Embryonic facial prominence (tissue), 1 donor: ENCODE data around the gene ANKFY1.
A peak's percentile ranks its signal among the peaks of the same experiment; 100 is the strongest.

Experiments
- DNase-seq: peaks from one replicate; pipeline ENCODE4 v3.0.0-alpha.2; 2016; ENCODE audit errors: extremely low spot score

Gene ANKFY1, protein sequence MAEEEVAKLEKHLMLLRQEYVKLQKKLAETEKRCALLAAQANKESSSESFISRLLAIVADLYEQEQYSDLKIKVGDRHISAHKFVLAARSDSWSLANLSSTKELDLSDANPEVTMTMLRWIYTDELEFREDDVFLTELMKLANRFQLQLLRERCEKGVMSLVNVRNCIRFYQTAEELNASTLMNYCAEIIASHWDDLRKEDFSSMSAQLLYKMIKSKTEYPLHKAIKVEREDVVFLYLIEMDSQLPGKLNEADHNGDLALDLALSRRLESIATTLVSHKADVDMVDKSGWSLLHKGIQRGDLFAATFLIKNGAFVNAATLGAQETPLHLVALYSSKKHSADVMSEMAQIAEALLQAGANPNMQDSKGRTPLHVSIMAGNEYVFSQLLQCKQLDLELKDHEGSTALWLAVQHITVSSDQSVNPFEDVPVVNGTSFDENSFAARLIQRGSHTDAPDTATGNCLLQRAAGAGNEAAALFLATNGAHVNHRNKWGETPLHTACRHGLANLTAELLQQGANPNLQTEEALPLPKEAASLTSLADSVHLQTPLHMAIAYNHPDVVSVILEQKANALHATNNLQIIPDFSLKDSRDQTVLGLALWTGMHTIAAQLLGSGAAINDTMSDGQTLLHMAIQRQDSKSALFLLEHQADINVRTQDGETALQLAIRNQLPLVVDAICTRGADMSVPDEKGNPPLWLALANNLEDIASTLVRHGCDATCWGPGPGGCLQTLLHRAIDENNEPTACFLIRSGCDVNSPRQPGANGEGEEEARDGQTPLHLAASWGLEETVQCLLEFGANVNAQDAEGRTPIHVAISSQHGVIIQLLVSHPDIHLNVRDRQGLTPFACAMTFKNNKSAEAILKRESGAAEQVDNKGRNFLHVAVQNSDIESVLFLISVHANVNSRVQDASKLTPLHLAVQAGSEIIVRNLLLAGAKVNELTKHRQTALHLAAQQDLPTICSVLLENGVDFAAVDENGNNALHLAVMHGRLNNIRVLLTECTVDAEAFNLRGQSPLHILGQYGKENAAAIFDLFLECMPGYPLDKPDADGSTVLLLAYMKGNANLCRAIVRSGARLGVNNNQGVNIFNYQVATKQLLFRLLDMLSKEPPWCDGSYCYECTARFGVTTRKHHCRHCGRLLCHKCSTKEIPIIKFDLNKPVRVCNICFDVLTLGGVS

DNA sequence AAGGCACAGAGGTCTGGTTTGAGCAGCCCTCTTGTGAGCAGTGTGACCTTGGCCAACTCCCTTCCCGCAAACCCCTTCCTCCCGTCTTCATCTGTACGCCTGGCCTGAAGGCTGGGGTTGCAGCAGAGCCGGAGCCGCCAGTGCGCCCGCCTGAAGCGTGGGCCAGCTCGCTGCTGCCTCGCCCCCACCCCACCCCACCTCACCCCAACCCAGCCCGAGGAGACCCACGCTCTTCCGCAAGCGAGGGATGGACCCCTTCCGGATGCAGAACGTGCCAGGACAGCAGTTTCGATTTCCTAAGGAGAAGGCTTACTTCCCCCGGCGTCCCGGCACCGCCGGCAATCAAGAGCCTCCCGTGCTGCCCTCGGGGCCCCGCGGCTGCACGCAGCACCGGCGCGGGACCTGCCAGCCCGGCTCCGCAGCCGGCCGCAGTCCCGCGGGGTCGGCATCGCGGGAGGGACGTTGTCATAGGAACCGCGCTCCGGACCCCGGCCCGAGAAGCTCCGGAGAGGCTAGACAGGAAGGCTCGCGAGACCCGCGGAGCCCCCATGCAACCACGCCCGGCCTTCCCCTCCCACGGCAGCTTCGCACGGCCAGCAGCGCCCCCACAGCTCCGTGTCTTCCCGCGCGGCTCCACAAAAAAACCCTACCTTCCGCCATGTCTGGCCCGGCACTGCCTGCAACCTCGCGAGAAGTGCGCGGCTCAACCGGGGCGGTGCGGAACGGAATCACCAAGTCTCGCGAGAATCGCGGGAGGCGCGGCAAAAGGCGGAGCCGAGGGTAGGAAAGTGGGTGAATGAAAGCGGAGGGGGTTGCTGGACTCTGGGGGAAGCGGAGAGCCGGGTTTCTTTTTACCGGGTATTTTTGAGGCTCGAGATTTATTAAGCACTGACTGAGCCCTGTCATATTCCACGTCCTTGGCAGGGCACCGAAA, at the start of gene ANKFY1:
Gene ANKFY1 (minus strand): TSS at position 698 of the 934 bp plus-strand sequence. CDS start 38 bp downstream, at position 660.
- peak; percentile 92 for DNase-seq

DNA sequence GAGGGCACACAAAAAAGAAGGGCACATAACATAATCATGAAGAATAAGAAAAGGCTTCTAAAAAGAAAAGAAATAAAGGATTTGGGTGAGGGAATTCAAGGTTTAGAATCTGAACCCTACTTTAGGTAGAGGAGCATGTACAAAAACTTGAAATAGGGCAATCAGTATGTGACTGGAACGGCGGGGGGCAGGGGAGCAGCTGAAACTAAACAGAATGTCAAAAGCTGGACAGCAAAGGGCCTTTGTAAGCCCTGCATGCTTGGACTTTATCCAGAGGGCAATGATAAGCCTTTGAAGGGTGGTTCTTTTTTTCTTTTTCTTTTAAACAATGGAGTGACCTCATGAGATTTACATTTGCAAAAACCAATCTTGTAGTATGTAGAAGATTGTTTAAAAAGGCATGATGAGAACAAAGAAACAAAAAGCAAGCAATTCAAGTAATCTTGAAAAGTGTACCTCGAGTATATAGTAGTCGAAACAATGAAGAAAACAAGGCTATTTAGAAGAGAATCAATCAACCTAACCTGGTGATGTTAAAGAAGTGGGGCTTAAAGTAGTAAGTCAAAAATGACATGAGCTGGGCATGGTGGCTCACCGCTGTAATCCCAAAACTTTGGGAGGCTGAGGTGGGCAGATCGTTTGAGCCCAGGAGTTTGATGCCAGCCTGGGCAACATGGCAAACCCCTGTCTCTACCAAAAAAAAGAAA, 46.7 kb upstream of the ANKFY1 start:
- no peak for DNase-seq

DNA sequence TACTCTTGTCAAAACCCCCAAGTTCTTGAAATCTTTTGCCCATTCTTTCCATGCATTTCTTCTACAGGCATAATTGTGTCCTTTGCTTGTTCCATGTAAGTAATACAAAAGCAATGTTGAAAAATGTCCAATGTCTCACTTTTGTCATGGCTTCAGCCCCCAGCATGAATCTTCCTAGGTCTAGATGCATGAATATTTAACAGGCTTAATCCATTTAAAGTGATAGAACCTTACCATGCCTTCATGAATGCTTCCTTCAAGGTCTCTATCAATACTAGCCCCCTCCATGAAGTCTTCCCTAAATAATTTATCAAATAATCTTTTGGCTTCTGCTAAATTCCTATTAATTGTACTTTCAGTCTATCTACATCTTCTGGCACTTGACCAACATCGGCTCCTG, 46.1 kb upstream of the ANKFY1 start:
- no peak for DNase-seq

DNA sequence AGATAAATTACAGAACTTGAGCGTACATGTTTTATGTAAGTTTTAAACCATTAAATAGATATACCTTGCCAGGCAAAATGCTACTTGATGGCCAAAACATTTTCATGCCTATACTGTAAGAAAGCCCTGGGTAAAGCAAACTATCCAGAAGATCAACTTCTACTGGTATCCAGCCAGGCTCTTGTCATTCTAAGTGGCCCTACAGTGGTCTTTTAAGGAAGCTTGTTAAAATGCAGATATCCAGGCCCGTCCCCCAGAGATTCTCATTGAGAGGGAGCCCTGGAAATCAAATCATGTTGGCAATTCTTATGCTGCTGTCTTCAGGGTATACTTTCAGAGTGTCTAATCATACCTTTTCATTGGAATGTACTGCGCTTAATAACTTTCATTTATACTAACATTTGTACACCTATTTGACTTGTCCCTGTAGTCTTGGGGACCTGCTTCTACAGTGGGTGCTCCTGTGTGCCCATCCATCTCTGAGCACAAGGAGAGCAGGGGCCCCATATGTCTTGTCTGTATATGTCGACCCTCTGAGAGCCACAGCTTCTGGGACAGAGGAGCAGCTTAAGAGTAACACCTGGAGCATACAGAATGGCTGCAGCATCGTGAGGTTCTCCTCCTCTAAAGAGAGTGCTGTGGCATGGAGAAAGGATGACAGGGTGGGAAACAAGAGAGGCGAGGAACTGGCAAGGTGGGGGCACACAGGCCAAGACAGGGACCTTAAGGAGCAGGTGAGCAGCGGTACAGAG, 43.6 kb upstream of the ANKFY1 start:
- no peak for DNase-seq

DNA sequence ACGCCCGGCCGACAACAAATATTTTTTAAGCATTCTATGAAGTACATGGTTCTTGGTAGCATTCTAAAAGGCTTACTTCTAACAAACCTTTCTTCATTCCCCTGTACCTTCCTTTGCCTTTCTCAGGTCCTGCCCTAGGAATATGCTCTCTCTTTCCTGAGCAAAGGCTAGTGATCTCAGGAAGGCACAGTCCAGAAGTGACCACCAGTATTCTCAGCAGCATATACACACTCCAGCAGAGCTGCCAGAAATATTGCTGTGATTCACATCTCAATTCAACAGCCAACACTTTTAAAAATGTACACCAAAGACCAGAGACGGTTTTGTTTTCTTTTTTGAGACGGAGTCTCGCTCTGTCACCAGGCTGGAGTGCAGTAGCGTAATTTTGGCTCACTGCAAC, 41.4 kb upstream of the ANKFY1 start:
- no peak for DNase-seq

DNA sequence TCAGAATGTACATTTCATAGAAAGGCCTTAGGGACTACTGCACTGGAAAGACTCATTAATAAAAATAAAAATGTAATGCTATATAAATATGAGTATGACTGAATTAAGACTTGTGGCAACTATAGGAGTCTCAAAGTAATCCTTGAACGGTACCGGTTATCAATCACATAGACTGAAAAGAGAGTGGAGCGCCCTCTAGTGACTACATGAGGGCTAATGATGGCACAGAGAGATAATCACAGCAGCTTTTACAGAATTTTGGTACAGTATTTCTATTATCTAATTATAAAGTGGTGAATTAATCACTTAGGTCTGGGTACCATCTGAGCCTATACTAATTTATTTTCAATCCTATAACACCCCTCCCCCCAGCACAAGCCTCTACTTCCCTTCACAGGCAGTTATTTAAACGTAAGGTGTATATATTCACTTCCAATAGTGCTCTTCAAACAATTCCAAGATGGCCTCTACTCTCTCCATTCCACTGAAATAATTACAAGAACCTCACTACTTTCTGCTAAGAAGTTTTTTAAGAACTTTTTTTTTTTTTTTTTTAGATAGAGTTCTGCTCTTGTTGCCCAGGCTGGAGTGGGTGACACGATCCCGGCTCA, 40.7 kb upstream of the ANKFY1 start:
- peak; percentile 7 for DNase-seq

DNA sequence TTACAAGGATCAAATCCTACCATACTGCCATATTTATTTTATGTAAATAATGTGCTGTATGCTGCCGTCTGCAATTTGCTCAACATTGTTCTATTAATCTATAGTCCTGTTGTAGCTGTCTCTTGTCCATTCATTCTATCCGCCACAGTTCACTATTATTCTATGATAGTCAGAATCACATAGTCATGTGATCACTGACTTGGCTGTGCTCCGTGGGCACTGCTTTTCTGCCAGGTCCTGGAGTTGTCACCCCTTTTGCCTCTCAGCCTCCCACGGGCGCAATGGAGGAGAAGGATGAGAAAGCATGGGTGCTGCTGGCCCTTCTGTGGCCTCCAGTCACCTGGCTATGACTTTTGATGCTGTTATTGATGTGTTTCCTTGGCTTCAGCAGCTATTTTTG, 37.3 kb upstream of the ANKFY1 start:
- DNase-seq = no peak

DNA sequence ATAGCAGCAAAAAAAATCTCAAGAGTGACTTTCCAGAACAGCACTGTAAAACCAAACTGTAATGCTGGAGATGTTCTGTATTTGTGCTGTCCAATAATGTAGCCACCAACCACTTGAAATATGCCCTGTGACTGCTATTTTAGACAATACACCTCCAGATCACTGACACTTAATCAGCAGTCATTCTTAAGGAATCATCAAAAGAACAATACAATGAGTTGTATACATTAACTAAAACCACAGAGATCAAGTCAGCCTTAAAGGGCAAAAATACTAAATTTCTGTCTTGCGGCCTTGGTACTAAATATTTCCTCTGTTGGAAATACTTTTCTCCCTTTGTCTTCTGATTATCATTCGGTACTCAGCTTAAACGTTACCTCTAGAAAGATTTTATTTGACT, 33.6 kb upstream of the ANKFY1 start:
- no peak for DNase-seq

DNA sequence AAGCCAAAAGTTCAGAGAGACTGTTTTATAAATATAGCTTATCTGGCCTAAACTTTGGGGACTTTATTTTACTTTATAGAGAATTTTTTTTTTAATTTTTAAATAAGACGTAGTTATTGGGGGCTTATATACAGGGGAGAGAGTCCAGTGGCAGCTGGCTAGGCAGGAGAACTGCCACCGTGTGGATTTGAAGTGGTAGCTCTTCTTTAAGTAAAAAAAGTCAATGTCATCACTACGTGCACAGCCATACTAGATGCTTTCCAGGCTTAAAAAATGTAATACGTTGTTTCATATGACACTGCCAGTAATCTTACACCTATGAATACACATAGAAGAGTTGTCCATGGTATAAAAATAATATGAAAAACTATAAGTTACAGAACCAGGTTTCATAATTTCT, 31.9 kb upstream of the ANKFY1 start:
- DNase-seq = no peak

DNA sequence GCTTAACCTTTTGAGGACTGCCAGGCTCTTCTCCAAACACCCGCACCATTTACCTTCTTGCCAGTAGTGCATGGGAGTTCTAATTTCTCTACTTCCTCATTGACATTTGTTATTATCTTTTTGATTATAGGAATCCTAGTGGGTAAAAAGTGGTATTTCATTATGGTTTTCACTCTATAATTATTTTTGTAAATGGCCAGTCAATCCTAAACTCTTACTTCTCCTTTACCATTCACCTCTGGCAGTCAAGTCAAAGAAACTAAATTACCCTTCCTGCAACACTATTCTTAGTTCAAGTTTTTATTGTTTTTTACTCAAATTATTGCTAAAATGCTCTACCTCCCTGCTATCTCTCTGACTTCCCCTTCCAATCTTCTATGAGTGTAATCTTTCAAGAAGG, 29.8 kb upstream of the ANKFY1 start:
- DNase-seq = no peak

DNA sequence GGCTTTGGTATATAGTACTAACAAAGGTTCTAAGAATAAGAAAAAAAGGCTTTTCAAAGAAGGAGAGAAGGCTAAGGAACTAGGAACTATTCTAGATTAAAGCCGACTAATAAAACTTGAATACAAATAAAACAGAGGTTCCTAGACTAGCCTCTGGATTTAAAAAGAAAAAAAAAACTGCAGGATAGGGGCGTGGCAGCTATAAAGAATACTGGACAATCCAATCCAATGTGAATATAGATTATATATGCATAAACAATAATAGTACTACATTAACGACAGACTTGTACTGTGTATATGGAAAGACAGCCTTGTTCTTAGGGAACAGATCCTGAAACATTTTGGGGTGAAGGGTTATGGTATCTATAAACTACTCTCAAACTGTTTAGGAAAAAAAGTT, 23.9 kb upstream of the ANKFY1 start:
- no peak for DNase-seq

DNA sequence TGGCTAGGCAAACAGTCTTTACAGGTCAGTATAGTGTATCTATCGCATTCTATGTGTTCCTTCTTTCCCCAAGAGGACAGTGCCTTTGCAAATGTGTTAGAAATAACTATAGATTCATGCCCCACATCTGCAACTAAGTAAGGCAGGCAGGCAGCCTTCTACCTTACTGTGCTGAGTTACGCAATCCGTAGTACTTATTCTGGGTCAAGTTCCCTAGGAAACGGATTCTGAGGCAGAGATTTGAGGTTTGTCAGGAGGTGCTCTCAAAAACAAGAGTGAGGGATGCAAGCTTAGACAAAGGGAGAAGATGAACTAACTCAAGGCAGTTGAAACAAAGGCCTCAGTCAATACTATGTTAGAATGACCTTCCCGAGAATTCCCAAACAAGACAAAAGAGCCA, 12.7 kb upstream of the ANKFY1 start:
- no peak for DNase-seq

DNA sequence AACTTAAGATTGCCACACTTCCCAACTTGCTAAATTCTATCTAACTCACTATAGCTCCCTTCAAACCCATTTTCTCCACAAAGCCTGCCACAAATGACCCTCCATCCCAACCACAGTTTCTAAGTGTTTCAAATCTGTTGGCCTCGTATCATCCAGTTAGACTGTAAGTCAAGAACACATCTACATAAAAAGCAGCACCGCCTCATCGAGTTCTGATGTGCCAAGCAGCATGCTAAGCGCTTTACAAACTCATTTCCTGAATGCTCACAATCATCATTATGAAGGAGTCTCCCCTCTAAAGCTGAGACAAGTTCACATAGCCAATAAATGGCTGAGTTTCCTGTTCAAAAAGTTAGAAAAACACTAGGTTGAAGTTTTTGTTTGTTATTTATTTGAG, 9.2 kb upstream of the ANKFY1 start:
- DNase-seq = no peak

DNA sequence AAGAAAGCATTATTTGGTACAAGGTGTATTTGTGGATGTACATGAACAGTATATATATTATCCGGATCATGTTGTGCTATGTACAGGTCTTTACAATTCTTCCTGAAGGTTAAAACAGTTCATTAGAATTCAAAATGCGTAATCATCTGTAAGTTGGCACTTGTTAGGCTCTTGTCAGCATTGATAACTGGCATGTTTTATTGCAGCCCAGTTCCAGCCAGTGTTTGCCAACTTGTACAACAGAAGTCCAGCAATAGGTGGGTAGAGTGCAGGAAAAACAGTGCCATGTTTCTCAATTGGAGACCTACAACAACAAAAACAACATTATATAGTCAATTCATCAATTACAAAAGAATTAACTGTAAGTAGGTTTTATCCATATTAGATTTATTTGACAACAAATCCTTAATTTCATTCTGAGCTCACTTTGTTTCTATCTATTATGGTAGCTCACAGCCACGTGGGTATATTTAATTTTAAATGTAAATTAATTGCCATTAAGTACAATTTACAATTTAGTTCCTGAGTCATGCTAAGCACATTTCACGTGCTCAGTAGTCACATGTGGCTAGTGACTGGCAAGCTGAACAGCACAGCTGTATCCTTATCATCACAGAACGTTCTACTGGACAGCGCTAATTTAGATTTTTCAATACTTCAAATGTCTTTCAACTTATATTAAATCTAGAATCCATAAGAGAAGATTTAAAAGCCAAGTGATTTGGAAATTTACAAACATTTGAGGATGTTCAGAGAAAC, 8.6 kb upstream of the ANKFY1 start:
- no peak for DNase-seq

DNA sequence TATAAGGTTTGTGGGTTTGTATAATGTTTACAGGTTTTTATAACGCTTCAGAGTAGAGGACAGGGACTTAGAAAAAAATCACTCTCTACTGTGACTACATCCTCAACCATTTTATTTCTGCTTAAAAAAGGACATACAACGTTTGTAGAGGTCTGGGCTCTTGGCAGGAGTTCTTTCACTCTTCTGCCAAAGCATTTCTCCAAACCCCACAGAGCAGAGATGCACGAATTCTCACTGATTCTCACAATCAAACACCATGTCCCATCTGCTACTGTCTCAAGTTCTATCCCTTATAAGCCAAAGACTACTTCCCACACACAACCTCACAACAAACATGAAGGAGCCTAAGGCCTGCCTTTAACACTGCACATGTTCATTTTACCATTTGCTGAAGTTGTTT, 7.0 kb upstream of the ANKFY1 start:
- no peak for DNase-seq

DNA sequence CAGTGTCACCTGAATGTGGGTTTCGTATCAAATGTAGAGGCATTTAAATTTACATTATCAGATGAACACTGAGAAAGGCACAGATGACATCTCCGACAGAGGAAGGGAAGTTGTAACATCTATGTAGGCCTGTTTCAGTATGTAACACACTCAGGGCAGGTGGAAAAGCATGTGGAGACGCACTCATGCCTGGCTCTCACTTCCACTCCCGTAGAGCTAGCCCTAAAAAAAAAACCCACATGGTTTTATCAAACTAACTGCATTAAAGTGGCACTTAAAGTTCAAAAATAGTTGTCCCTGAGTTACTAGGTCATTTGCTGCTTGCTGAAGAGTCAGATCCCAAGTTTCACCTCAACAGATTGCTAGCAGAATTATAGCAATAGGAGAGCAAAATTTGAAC, 6.1 kb upstream of the ANKFY1 start:
- no peak for DNase-seq

DNA sequence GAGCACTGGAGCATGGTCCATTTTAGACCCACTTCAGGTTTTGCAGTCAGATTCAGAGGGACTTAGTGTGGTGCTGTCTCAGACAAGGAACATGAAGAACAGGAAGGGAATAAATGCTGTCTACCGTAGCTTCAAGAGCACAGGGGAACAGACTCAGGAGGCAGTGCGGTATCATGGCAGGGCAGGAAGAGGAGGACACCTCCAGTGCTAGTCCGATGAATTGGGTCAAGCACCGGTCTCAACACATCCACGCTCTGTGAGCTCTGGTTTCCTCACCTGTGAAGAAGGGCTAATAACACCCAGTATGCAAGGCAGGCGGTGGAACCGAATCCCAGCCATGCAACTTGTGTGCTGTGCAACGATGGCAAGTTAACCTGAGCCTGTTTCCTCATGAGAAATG, 3.6 kb upstream of the ANKFY1 start:
- no peak for DNase-seq

DNA sequence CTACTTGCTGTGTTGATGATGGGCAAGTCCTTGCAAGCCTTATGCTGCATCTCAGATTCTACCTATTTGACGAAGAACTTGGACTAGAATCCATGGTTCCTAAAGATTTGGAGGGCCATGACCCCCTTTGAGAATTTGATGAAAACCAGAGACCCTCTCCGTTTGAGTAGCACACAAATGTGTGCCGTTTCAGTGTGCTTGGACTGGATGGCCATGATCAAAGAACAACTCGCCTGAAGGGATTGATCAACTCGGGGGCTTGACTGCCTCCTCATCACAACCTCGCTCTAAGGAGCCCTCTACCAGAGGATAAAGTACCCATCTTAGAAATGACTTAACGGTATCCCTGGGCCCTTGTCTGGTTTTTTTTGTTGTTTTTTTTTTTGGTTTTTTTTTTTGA, 2.8 kb upstream of the ANKFY1 start:
- DNase-seq = no peak

DNA sequence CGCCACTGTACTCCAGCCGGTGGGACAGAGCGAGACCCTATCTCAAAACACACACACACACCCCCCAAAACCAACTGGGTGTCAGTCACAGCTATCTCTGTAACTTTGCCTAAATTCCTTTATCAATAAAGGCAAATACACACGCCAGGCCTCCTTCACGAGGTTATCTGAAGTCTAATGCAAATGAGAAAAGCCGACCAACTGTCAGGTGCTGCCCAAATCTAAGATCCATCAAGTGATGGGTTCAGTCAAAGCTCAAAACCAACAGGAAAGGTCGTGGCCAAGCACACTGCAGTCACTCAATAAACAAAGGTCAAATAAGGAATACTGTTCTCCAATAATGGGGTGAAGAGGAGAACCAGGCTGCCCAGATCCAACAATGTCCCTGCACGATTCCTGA, 1.1 kb downstream of the ANKFY1 start:
- no peak for DNase-seq
